Vagina (tissue), 2 donors: ENCODE results near the gene PAXX. TPM values are rescaled to one million over a fixed set of nuclear protein-coding genes. Genes with fewer than 3 reads are reported as not detected.

ENCODE experiments used
- DNase-seq, 2 donors: peaks; one replicate each; pipeline ENCODE4 v3.0.0-alpha.2; 2017; ENCODE audit errors: extremely low spot score in 2 of 2
- H3K27ac ChIP-seq: fragments of 200-600 bp; sonication (generic); one replicate; pipeline ENCODE4 v1.5.1; 2019
- H3K27me3 ChIP-seq: fragments of 200-600 bp; sonication (generic); one replicate; pipeline ENCODE4 v1.5.1; 2019
- H3K36me3 ChIP-seq, 2 donors: fragments of 200-600 bp; sonication (generic); one replicate each; pipeline ENCODE4 v1.5.1; 2017 to 2019
- H3K4me1 ChIP-seq: fragments of 200-600 bp; sonication (generic); one replicate; pipeline ENCODE4 v1.5.1; 2019
- H3K4me3 ChIP-seq, 2 donors: fragments of 200-600 bp; sonication (generic); 1 replicate in 1 of 2; 2 replicates in 1 of 2; pipeline ENCODE4 v1.5.1; 2016 to 2019
- H3K9me3 ChIP-seq: fragments of 200-600 bp; sonication (generic); one replicate; pipeline ENCODE4 v1.5.1; 2019
- POLR2A ChIP-seq, 2 donors: fragments of 450-650 bp; IDR thresholded peaks; one replicate each; pipeline ENCODE4 v1.6.1; 2017; ENCODE audit warnings: antibody characterized with exemption in 2 of 2, mild to moderate bottlenecking in 2 of 2, moderate library complexity in 2 of 2
- POLR2AphosphoS5 ChIP-seq, 2 donors: sonication (generic); formaldehyde crosslinking; IDR thresholded peaks; one replicate each; pipeline ENCODE4 v1.9.0; 2017; ENCODE audit warnings: antibody characterized with exemption in 2 of 2, mild to moderate bottlenecking in 2 of 2, low read depth in 1 of 2; ENCODE audit not compliant: insufficient read depth in 1 of 2
- intact Hi-C: fragments of 100-400 bp; cut with DNase I; formaldehyde crosslinking; loops from one replicate; pipeline ENCODE4 v1.15.1; 2023
- total RNA-seq: library from RNA; depleted of rRNA; stranded (reverse); fragments of >200 nt; gene quantifications from one replicate; pipeline ENCODE4 v1.2.3, GENCODE V29; 2016
- TF ChIP-seq, protein P1 (sequence below), 3 experiments: fragments of 450-650 bp in 2 of 3; fragments of 200-600 bp in 1 of 3; sonication (generic) in 1 of 3; IDR thresholded peaks; one replicate each; pipeline ENCODE4 v1.5.1; 2017 to 2019; ENCODE audit warnings: antibody characterized with exemption in 3 of 3, mild to moderate bottlenecking in 2 of 3, moderate library complexity in 2 of 3

PAXX gene
- total RNA-seq, 1 donor from 2014 or later: 62.9 TPM

DNA sequence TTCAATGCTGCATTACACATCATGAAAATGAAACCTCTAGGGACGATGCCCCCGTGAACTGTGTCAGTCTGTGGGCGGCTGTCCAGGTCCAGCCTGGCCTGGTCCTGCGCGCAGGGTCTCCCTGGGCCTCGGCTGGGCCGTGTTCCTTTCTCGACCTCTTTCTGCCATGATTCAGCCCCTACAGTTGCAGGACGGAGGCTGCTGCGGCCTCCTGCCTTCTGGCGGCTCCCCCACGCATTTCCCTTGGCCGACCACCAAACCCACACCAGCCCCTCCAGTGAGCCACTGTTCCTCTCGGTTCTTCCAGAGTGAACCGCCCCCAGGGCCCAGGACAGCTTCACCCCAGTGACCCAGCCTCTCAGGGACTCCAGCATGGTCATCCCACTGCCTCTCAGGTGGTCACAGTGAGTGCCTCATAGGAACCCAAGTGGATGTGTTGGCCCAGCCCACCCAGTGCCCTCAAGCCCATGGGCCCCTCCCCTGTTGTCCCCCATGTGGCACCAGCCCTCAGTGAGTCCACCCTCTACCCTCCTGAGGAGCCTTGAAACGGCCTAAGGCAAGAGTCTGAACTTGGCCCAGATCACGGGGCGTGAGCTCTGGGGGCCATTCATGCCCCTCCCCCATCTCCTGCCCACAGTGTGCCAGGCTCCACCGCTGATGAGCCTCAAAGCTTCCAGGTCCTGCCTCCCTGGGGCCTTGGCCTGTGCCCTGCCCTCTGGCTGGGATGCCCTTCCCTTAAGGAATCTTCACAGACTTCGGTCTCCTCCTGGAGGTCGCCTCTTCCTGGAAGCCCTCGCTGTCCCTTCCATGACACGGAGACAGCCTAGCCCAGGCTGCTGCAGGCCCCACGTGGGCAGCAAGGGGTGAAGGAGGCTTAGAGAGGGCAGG lies 14.1 kb downstream of the PAXX start:
- Histone ChIP-seq H3K36me3 (no peaks in the 10 kb centered on the region), H3K4me1 (no peaks in the 10 kb centered on the region), H3K9me3 (no peaks in the 10 kb centered on the region), H3K27ac (no peak overlapping the region), H3K4me3 (no peak overlapping the region), H3K27me3 (no peaks in the 10 kb centered on the region)
- intact Hi-C loops: no loop called here
- no peak for DNase-seq
- no peak for TF ChIP-seq POLR2AphosphoS5 (IDR thresholded peaks at IDR 0.05; ENCODE audit: insufficient read depth in 1 of 2, low read depth in 1 of 2)
- no peak for TF ChIP-seq POLR2A (IDR thresholded peaks at IDR 0.05)
- TF ChIP-seq, protein P1, sequence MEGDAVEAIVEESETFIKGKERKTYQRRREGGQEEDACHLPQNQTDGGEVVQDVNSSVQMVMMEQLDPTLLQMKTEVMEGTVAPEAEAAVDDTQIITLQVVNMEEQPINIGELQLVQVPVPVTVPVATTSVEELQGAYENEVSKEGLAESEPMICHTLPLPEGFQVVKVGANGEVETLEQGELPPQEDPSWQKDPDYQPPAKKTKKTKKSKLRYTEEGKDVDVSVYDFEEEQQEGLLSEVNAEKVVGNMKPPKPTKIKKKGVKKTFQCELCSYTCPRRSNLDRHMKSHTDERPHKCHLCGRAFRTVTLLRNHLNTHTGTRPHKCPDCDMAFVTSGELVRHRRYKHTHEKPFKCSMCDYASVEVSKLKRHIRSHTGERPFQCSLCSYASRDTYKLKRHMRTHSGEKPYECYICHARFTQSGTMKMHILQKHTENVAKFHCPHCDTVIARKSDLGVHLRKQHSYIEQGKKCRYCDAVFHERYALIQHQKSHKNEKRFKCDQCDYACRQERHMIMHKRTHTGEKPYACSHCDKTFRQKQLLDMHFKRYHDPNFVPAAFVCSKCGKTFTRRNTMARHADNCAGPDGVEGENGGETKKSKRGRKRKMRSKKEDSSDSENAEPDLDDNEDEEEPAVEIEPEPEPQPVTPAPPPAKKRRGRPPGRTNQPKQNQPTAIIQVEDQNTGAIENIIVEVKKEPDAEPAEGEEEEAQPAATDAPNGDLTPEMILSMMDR (IDR thresholded peaks at IDR 0.05): no peak

DNA sequence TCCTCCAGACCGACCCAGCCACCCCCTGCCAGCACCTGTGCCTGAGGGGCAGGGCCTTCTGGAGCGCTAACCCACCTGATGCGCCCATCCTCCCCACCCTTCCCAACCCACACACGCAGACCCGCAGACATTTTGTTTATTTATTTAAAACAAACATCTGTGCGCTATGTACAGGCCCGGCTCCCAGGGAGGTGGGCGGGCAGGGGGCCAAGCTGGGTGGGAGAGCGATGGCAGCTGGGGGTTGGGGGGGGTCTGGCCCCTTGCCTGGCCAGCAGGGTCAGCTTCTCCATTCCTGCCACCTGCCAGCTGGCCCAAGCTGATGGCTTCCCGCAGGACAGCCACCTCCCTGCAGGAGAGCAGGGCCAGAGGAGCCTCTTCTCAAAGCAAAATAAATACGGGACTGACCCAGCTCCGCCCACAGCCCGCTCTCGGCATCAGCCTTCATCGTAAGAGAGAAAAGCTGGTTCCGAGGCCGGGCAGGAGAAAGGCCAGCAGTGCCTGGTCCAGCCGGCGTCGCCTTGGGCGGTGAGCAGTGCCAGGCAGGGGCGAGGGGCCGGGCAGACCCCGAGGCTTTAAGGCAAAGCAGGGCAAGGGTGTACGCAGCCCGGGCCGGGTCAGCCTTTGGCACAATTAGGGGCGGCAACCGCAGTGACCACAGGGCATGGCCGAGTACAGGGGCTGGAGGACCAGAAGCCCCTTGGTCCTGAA lies 15.0 kb downstream of the PAXX start:
- Histone ChIP-seq H3K27ac (no peak overlapping the region), H3K9me3 (no peaks in the 10 kb centered on the region), H3K4me1 (no peaks in the 10 kb centered on the region), H3K4me3 (no peak overlapping the region), H3K36me3 (no peaks in the 10 kb centered on the region), H3K27me3 (no peaks in the 10 kb centered on the region)
- intact Hi-C loops: no loop called here
- TF ChIP-seq POLR2AphosphoS5 (IDR thresholded peaks at IDR 0.05; ENCODE audit: insufficient read depth in 1 of 2, low read depth in 1 of 2) (no peak), POLR2A (IDR thresholded peaks at IDR 0.05) (no peak)
- TF ChIP-seq, protein P1 (IDR thresholded peaks at IDR 0.05): no peak
- no peak for DNase-seq

DNA sequence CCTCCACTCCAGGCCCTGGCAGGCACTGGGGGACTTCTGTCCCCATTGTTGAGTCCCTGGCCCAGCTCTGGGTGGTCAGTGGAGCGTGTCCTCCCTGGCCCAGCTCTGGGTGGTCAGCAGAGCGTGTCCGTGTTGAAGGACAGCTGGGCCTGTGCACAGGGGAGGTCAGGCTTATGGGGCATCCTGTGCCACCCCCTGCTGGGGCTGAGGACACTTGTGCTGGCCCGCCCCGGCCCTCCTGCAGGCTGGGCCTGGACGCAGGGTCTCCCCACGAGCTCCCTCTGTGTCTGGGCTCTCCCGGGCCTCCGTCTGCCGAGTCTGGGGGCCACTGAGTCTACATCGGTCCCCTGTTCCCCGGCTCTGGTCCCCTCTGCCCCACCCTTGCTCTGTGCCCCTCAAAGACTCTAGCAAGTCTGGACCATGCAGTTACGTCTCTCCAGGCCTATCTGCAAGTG lies 15.6 kb downstream of the PAXX start:
- Histone ChIP-seq H3K4me1 (no peaks in the 10 kb centered on the region), H3K27me3 (no peaks in the 10 kb centered on the region), H3K9me3 (no peaks in the 10 kb centered on the region), H3K36me3 (no peaks in the 10 kb centered on the region), H3K27ac (no peak overlapping the region), H3K4me3 (no peak overlapping the region)
- intact Hi-C loops: no loop called here
- no peak for DNase-seq
- TF ChIP-seq, protein P1 (IDR thresholded peaks at IDR 0.05): no peak
- TF ChIP-seq POLR2A (IDR thresholded peaks at IDR 0.05) (no peak), POLR2AphosphoS5 (IDR thresholded peaks at IDR 0.05; ENCODE audit: insufficient read depth in 1 of 2, low read depth in 1 of 2) (no peak)

DNA sequence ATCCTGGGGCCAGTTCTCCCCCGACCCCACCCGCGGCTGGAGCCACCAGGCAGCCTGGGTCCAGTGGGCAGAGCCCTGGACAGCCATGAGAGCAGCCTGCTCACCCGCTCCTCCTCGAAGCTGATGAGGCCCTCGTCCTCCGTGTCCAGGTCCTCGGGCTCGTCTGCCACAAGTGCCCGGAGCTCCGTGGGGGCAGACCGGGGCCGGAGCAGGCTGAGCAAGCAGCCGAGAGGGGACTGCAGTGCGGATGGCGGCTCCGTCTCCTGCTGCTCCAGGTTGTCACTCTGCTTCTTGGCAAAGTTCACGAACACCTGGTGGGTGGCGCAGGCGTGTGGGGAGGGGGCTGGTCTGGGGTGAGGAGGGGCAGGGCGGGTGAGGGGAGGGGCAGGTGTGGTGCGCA lies 16.1 kb downstream of the PAXX start:
- TF ChIP-seq, protein P1 (IDR thresholded peaks at IDR 0.05): no peak
- TF ChIP-seq POLR2A (IDR thresholded peaks at IDR 0.05): no peak
- intact Hi-C loops: no loop called here
- H3K4me1 ChIP-seq: no peaks in the 10 kb centered on the region

GRCh38 chr9:137009217-137009616 lies 17.0 kb downstream of the PAXX start:
- DNase-seq: no peak
- no peaks in the 10 kb centered on the region for H3K36me3 ChIP-seq
- H3K27ac ChIP-seq: no peak overlapping the region
- H3K9me3 ChIP-seq: no peaks in the 10 kb centered on the region
- H3K4me1 ChIP-seq: no peaks in the 10 kb centered on the region
- no peak overlapping the region for H3K4me3 ChIP-seq
- TF ChIP-seq, protein P1 (IDR thresholded peaks at IDR 0.05): no peak
- TF ChIP-seq POLR2A (IDR thresholded peaks at IDR 0.05): no peak
- no peak for TF ChIP-seq POLR2AphosphoS5 (IDR thresholded peaks at IDR 0.05; ENCODE audit: insufficient read depth in 1 of 2, low read depth in 1 of 2)
- no peaks in the 10 kb centered on the region for H3K27me3 ChIP-seq
- intact Hi-C loops: no loop called here

More for the DNA sequence above, 16.1 kb downstream of the PAXX start:
- Histone ChIP-seq H3K27me3 (no peaks in the 10 kb centered on the region), H3K36me3 (no peaks in the 10 kb centered on the region), H3K27ac (no peak overlapping the region), H3K9me3 (no peaks in the 10 kb centered on the region), H3K4me3 (no peak overlapping the region)
- no peak for DNase-seq
